Renal cortical epithelial cell (primary cell): ENCODE results near the gene CDKN1B. TPM values are rescaled to one million over a fixed set of nuclear protein-coding genes. Genes with fewer than 3 reads are reported as not detected.

ENCODE experiments used
- DNase-seq: peaks from one replicate; pipeline ENCODE4 v3.0.0-alpha.2; 2011; ENCODE audit warnings: low read depth
- total RNA-seq: library from RNA; depleted of rRNA; stranded (reverse); fragments of >200 nt; gene quantifications from 2 replicates; pipeline ENCODE4 v1.2.3, GENCODE V29; 2014

Gene CDKN1B
- total RNA-seq, 1 donor from 2014 or later, result 24.5 TPM

GRCh38 chr12:12755923-12756322 lies 38.8 kb downstream of the CDKN1B start:
- DNase-seq, result no peak

GRCh38 chr12:12757121-12757520 lies 40.0 kb downstream of the CDKN1B start:
- DNase-seq, result no peak

- DNase-seq, result no peak
Observed at GRCh38 chr12:12759234-12759915, 42.2 kb downstream of the CDKN1B start.

GRCh38 chr12:12764824-12765223 lies 47.7 kb downstream of the CDKN1B start:
- no peak for DNase-seq

- no peak for DNase-seq
Observed at GRCh38 chr12:12770262-12770661, 53.1 kb downstream of the CDKN1B start.

Other genes with a start within 250 kb of the CDKN1B start
- 22.4 and 24.7 TPM in 2 replicates for gene DUSP16, start 154.5 kb upstream of the CDKN1B start, total RNA-seq
- 24.5 and 39.4 TPM in 2 replicates for gene CREBL2, start 105.5 kb upstream of the CDKN1B start, total RNA-seq
- 0.15 TPM in 1 of 2 replicates, not detected in the other for gene GPR19, start 21.2 kb upstream of the CDKN1B start, total RNA-seq
- 1.5 and 3.6 TPM in 2 replicates for gene APOLD1, start 68.3 kb downstream of the CDKN1B start, total RNA-seq
- 102 and 135 TPM in 2 replicates for gene DDX47, start 96.0 kb downstream of the CDKN1B start, total RNA-seq
- 55.9 and 101 TPM in 2 replicates for gene GPRC5A, start 174.2 kb downstream of the CDKN1B start, total RNA-seq
- gene GPRC5D, start 234.8 kb downstream of the CDKN1B start, total RNA-seq, result not detected in 2 replicates